OCI-LY3 (cell line): ENCODE data around the gene FFAR2.

Source experiments
- CTCF ChIP-seq: fragments of 200-600, 300-600 bp; sonication (generic); IDR thresholded peaks from 2 replicates; pipeline ENCODE4 v1.5.1; 2014; ENCODE audit warnings: antibody characterized with exemption, low read length, low read depth
- EZH2phosphoT487 ChIP-seq: fragments of 200-600 bp; shearing (Covaris generic); IDR thresholded peaks from 2 replicates; pipeline ENCODE4 v1.6.1; 2018; ENCODE audit warnings: antibody characterized with exemption, mixed run types, low read depth

- no peak for TF ChIP-seq CTCF
- TF ChIP-seq EZH2phosphoT487, result no peak
Observed at GRCh38 chr19:35436477-35437405, 11.3 kb upstream of the FFAR2 start.
